PFSK-1 (cell line): Measurements from ENCODE around the gene JPH3.

ENCODE experiments used
- FOXP2 ChIP-seq: optimal IDR thresholded peaks from 2 replicates; pipeline ENCODE3; 2011; ENCODE audit warnings: borderline replicate concordance, control low read depth, inconsistent platforms; ENCODE audit not compliant: insufficient read depth; ENCODE audit errors: extremely low read length, extremely low read depth
- POLR2AphosphoS5 ChIP-seq: IDR thresholded peaks from 2 replicates; pipeline ENCODE4 v1.6.1; 2012; ENCODE audit warnings: low read depth, mild to moderate bottlenecking, control low read depth, low read length, moderate library complexity
- REST ChIP-seq, 2 experiments: IDR thresholded peaks; 2 replicates each; pipeline versions ENCODE4 v1.6.1 to v1.8.0; 2011 to 2012; ENCODE audit warnings: low read depth in 2 of 2, low read length in 2 of 2, control low read depth in 1 of 2, inconsistent platforms in 1 of 2, mild to moderate bottlenecking in 1 of 2, moderate library complexity in 1 of 2; ENCODE audit not compliant: insufficient read depth in 1 of 2
- SIN3A ChIP-seq: IDR thresholded peaks from 2 replicates; pipeline ENCODE4 v1.6.1; 2012; ENCODE audit warnings: mild to moderate bottlenecking, low read length, moderate library complexity, borderline replicate concordance; ENCODE audit not compliant: insufficient read depth
- TAF1 ChIP-seq: IDR thresholded peaks from 2 replicates; pipeline ENCODE4 v1.6.1; 2012; ENCODE audit warnings: low read length, control low read depth, borderline replicate concordance; ENCODE audit not compliant: insufficient read depth

- TF ChIP-seq TAF1 (no peak), POLR2AphosphoS5 (no peak), REST (IDR thresholded peaks at IDR 0.05; ENCODE audit: insufficient read depth in 1 of 2, low read depth in 2 of 2, low read length in 2 of 2) (no peak), SIN3A (no peak), FOXP2 (no peak)
These were observed 100.8 kb downstream of the JPH3 start for GRCh38 chr16:87703071-87703470.
